Naive thymus-derived CD4-positive, alpha-beta T cell (primary cell): ENCODE measurements around the gene USPL1. TPM values are rescaled to one million over a fixed set of nuclear protein-coding genes. Genes with fewer than 3 reads are reported as not detected.

Experiments used
- ATAC-seq: fragments of 150-1000 bp; cut with Tn5 transposase; 2 replicates; pipeline ENCODE4 v1.10.0; 2021; ENCODE audit warnings: mild to moderate bottlenecking, moderate library complexity
- CTCF ChIA-PET: fragments of 350-600 bp; sonication (Branson Sonifier 250); formaldehyde crosslinking; loops from one replicate; lab custom pipeline; 2021; ENCODE audit warnings: antibody characterized with exemption; lab: Charles Lee
- POLR2A ChIA-PET: fragments of 350-600 bp; sonication (Branson Sonifier 250); formaldehyde crosslinking; loops from one replicate; lab custom pipeline; 2021; ENCODE audit warnings: antibody characterized with exemption, inconsistent platforms; lab: Charles Lee
- DNase-seq, 9 donors: peaks; one replicate each; pipeline versions ENCODE4 v3.0.0 to v3.0.0-alpha.2; 2020 to 2022; ENCODE audit warnings: mixed read lengths in 1 of 9
- H3K27ac ChIP-seq: one replicate; pipeline ENCODE4 v1.7.0; 2013; ENCODE audit warnings: mild to moderate bottlenecking, low read depth, low read length, moderate library complexity
- H3K27me3 ChIP-seq, 2 donors: one replicate each; pipeline ENCODE4 v1.7.0; 2013; ENCODE audit warnings: low read length in 2 of 2, mild to moderate bottlenecking in 2 of 2, moderate library complexity in 2 of 2; ENCODE audit not compliant: control insufficient read depth in 2 of 2, insufficient read depth in 2 of 2
- H3K36me3 ChIP-seq, 3 experiments: 1 replicate in 2 of 3; 2 replicates in 1 of 3; pipeline ENCODE4 v1.7.0; 2013; ENCODE audit warnings: low read length in 3 of 3, mild to moderate bottlenecking in 3 of 3, moderate library complexity in 1 of 3; ENCODE audit not compliant: insufficient read depth in 3 of 3, control insufficient read depth in 2 of 3
- H3K4me1 ChIP-seq, 2 donors: one replicate each; pipeline ENCODE4 v1.7.0; 2013; ENCODE audit warnings: low read length in 2 of 2, mild to moderate bottlenecking in 2 of 2, moderate library complexity in 1 of 2; ENCODE audit not compliant: control insufficient read depth in 2 of 2, insufficient read depth in 2 of 2
- H3K4me3 ChIP-seq: 2 replicates; pipeline ENCODE4 v1.7.0; 2013; ENCODE audit warnings: mild to moderate bottlenecking, low read length
- H3K9me3 ChIP-seq, 3 experiments: 1 replicate in 2 of 3; 2 replicates in 1 of 3; pipeline ENCODE4 v1.7.0; 2013; ENCODE audit warnings: low read length in 3 of 3; ENCODE audit not compliant: control insufficient read depth in 2 of 3
- H3K27ac Mint-ChIP-seq, 9 donors: one replicate each; pipeline ENCODE4 v1.8.0; 2020 to 2022; ENCODE audit warnings: mixed read lengths in 9 of 9, mild to moderate bottlenecking in 8 of 9, moderate library complexity in 5 of 9, inconsistent platforms in 2 of 9
- H3K27me3 Mint-ChIP-seq, 5 donors: one replicate each; pipeline ENCODE4 v1.8.0; 2021 to 2022; ENCODE audit warnings: mixed read lengths in 5 of 5, mild to moderate bottlenecking in 1 of 5
- H3K36me3 Mint-ChIP-seq, 5 donors: one replicate each; pipeline ENCODE4 v1.8.0; 2020 to 2022; ENCODE audit warnings: mixed read lengths in 5 of 5, mild to moderate bottlenecking in 3 of 5, inconsistent platforms in 1 of 5
- H3K4me1 Mint-ChIP-seq, 7 donors: one replicate each; pipeline ENCODE4 v1.8.0; 2020 to 2022; ENCODE audit warnings: mixed read lengths in 7 of 7, mild to moderate bottlenecking in 3 of 7, inconsistent platforms in 1 of 7
- H3K4me3 Mint-ChIP-seq, 10 donors: one replicate each; pipeline ENCODE4 v1.8.0; 2020 to 2022; ENCODE audit warnings: mild to moderate bottlenecking in 10 of 10, mixed read lengths in 10 of 10, moderate library complexity in 6 of 10, inconsistent platforms in 2 of 10
- H3K9me3 Mint-ChIP-seq, 11 donors: one replicate each; pipeline ENCODE4 v1.8.0; 2020 to 2022; ENCODE audit warnings: mixed read lengths in 11 of 11, mild to moderate bottlenecking in 4 of 11, inconsistent platforms in 1 of 11, moderate library complexity in 1 of 11
- intact Hi-C, 2 donors: fragments of 100-400 bp; cut with micrococcal nuclease; formaldehyde crosslinking; loops; one replicate each; pipeline ENCODE4 v1.15.1; 2023
- polyA plus RNA-seq, 2 donors: library from polyadenylated mRNA; unstranded; fragments of 300-500 nt; fragmentation: Illumina TruSeq; gene quantifications; one replicate each; pipeline ENCODE4 v1.2.3, GENCODE V29; 2021
- total RNA-seq, 6 experiments: library from RNA in 5 of 6; stranded (reverse) in 5 of 6; gene quantifications; 1 replicate in 5 of 6; 2 replicates in 1 of 6; pipeline ENCODE4 v1.2.3 and lab custom pipeline; 2021 to 2026

USPL1 gene
- total and polyA plus RNA-seq, 7 experiments from 2014 or later: 17.4 to 34.7 (median 26.6) TPM

GRCh38 chr13:30685320-30685859 lies 67.7 kb downstream of the USPL1 start:
- H3K27me3 ChIP-seq: no peaks in the 10 kb centered on the region
- no peaks in the 10 kb centered on the region for H3K36me3 ChIP-seq
- peaks cover 0 to 15% (median 0%) of the 10 kb centered on the region in 5 donors for H3K27me3 Mint-ChIP-seq
- POLR2A ChIA-PET: no interaction called here
- peak overlapping the region in 1 of 9 donors; percentile 36 for H3K27ac Mint-ChIP-seq
- no peaks in the 10 kb centered on the region for H3K4me1 ChIP-seq
- CTCF ChIA-PET: interaction anchor here (1.0 kb wide), 1 partner anchor 21 kb away, joined by 3 read pairs; no protein-coding TSS in a partner anchor
- no peaks in the 10 kb centered on the region for H3K9me3 ChIP-seq
- H3K27ac ChIP-seq: no peak overlapping the region
- peaks cover 2 to 5% (median 3%) of the 10 kb centered on the region in 7 donors for H3K4me1 Mint-ChIP-seq
- no peak overlapping the region for H3K4me3 Mint-ChIP-seq
- intact Hi-C loops: no loop called here
- ATAC-seq: no peak
- H3K4me3 ChIP-seq: no peak overlapping the region
- peaks cover 0 to 6% (median 0%) of the 10 kb centered on the region in 11 donors for H3K9me3 Mint-ChIP-seq
- no peak for DNase-seq
- H3K36me3 Mint-ChIP-seq: peaks cover 0 to 2% (median 0%) of the 10 kb centered on the region in 5 donors

GRCh38 chr13:30685987-30686386 lies 68.3 kb downstream of the USPL1 start:
- no peak overlapping the region for H3K27ac Mint-ChIP-seq
- intact Hi-C loops: no loop called here
- ChIA-PET CTCF (interaction anchor here (1.0 kb wide), 1 partner anchor 21 kb away, joined by 3 read pairs; no protein-coding TSS in a partner anchor), POLR2A (no interaction called here)
- H3K36me3 Mint-ChIP-seq: peaks cover 0 to 2% (median 0%) of the 10 kb centered on the region in 5 donors
- Histone ChIP-seq H3K4me1 (peaks cover 0 to 4% of the 10 kb centered on the region in 2 donors), H3K4me3 (no peak overlapping the region), H3K36me3 (no peaks in the 10 kb centered on the region), H3K27me3 (no peaks in the 10 kb centered on the region), H3K27ac (no peak overlapping the region), H3K9me3 (no peaks in the 10 kb centered on the region)
- no peak overlapping the region for H3K4me3 Mint-ChIP-seq
- peaks cover 5 to 8% (median 6%) of the 10 kb centered on the region in 7 donors for H3K4me1 Mint-ChIP-seq
- peaks cover 0 to 17% (median 0%) of the 10 kb centered on the region in 5 donors for H3K27me3 Mint-ChIP-seq
- H3K9me3 Mint-ChIP-seq: peaks cover 0 to 6% (median 0%) of the 10 kb centered on the region in 11 donors
- DNase-seq (no peak), ATAC-seq (no peak)

GRCh38 chr13:30687601-30688000 lies 69.9 kb downstream of the USPL1 start:
- no peaks in the 10 kb centered on the region for H3K36me3 ChIP-seq
- no peak overlapping the region for H3K27ac ChIP-seq
- DNase-seq (no peak), ATAC-seq (no peak)
- Mint-ChIP-seq H3K4me3 (no peak overlapping the region), H3K4me1 (peaks cover 5 to 8% (median 6%) of the 10 kb centered on the region in 7 donors), H3K27ac (no peak overlapping the region), H3K27me3 (peaks cover 0 to 18% (median 0%) of the 10 kb centered on the region in 5 donors), H3K9me3 (peaks cover 0 to 6% (median 0%) of the 10 kb centered on the region in 11 donors), H3K36me3 (peaks cover 0 to 2% (median 0%) of the 10 kb centered on the region in 5 donors)
- H3K9me3 ChIP-seq: no peaks in the 10 kb centered on the region
- H3K27me3 ChIP-seq: no peaks in the 10 kb centered on the region
- ChIA-PET CTCF (no interaction called here), POLR2A (no interaction called here)
- intact Hi-C loops: no loop called here
- peaks cover 0 to 4% of the 10 kb centered on the region in 2 donors for H3K4me1 ChIP-seq
- H3K4me3 ChIP-seq: no peak overlapping the region

GRCh38 chr13:30689752-30690151 lies 72.0 kb downstream of the USPL1 start:
- DNase-seq (no peak), ATAC-seq (no peak)
- Histone ChIP-seq H3K27ac (no peak overlapping the region), H3K4me1 (peaks cover 0 to 4% of the 10 kb centered on the region in 2 donors), H3K27me3 (no peaks in the 10 kb centered on the region), H3K4me3 (no peak overlapping the region), H3K9me3 (no peaks in the 10 kb centered on the region), H3K36me3 (no peaks in the 10 kb centered on the region)
- POLR2A ChIA-PET: no interaction called here
- H3K27me3 Mint-ChIP-seq: peaks cover 0 to 37% (median 3%) of the 10 kb centered on the region in 5 donors
- CTCF ChIA-PET: no interaction called here
- H3K27ac Mint-ChIP-seq: no peak overlapping the region
- H3K9me3 Mint-ChIP-seq: peaks cover 0 to 6% (median 0%) of the 10 kb centered on the region in 11 donors
- peaks cover 5 to 9% (median 7%) of the 10 kb centered on the region in 7 donors for H3K4me1 Mint-ChIP-seq
- H3K4me3 Mint-ChIP-seq: peak overlapping the region in 6 of 10 donors; percentile 62 to 84 (median 74)
- intact Hi-C loops: no loop called here
- peaks cover 0 to 2% (median 0%) of the 10 kb centered on the region in 5 donors for H3K36me3 Mint-ChIP-seq

- peak overlapping the region; percentile 62 to 87 (median 76) for H3K4me3 Mint-ChIP-seq
- H3K4me3 ChIP-seq: peak overlapping the region; percentile 22
- ATAC-seq (peak; percentile 92), DNase-seq (peak in 2 of 9 donors; percentile 5 to 13)
- H3K27me3 ChIP-seq: no peaks in the 10 kb centered on the region
- H3K4me1 Mint-ChIP-seq: peaks cover 7 to 12% (median 9%) of the 10 kb centered on the region in 7 donors
- H3K27me3 Mint-ChIP-seq: peaks cover 3 to 41% (median 4%) of the 10 kb centered on the region in 5 donors
- intact Hi-C loops: no loop called here
- peaks cover 0 to 4% of the 10 kb centered on the region in 2 donors for H3K4me1 ChIP-seq
- peaks cover 0 to 4% (median 0%) of the 10 kb centered on the region in 5 donors for H3K36me3 Mint-ChIP-seq
- POLR2A ChIA-PET: interaction anchor here (0.7 kb wide), 1 partner anchor 37 kb away, joined by 3 read pairs; no protein-coding TSS in a partner anchor
- no peaks in the 10 kb centered on the region for H3K36me3 ChIP-seq
- H3K27ac ChIP-seq: no peak overlapping the region
- CTCF ChIA-PET: no interaction called here
- H3K9me3 ChIP-seq: no peaks in the 10 kb centered on the region
- H3K27ac Mint-ChIP-seq: peak overlapping the region in 7 of 9 donors; percentile 6 to 77 (median 60)
- H3K9me3 Mint-ChIP-seq: peaks cover 0 to 6% (median 0%) of the 10 kb centered on the region in 11 donors
Observed at GRCh38 chr13:30690282-30691188, 72.8 kb downstream of the USPL1 start.

- Mint-ChIP-seq H3K36me3 (peaks cover 0 to 4% (median 0%) of the 10 kb centered on the region in 5 donors), H3K27me3 (peaks cover 4 to 38% (median 11%) of the 10 kb centered on the region in 5 donors), H3K27ac (peak overlapping the region in 1 of 9 donors; percentile 72), H3K4me3 (no peak overlapping the region), H3K4me1 (peaks cover 14 to 24% (median 19%) of the 10 kb centered on the region in 7 donors), H3K9me3 (peaks cover 0 to 6% (median 0%) of the 10 kb centered on the region in 11 donors)
- H3K4me1 ChIP-seq: peaks cover 0 to 4% of the 10 kb centered on the region in 2 donors
- no peaks in the 10 kb centered on the region for H3K27me3 ChIP-seq
- no peak for ATAC-seq
- no peak overlapping the region for H3K4me3 ChIP-seq
- H3K9me3 ChIP-seq: no peaks in the 10 kb centered on the region
- H3K36me3 ChIP-seq: no peaks in the 10 kb centered on the region
- no peak overlapping the region for H3K27ac ChIP-seq
- ChIA-PET CTCF (no interaction called here), POLR2A (no interaction called here)
- DNase-seq: no peak
- intact Hi-C loops: no loop called here
Observed at GRCh38 chr13:30692113-30692512, 74.4 kb downstream of the USPL1 start.
